K562 (cell line): ENCODE measurements around the gene MED12. TPM values are rescaled to one million over a fixed set of nuclear protein-coding genes. Genes with fewer than 3 reads are reported as not detected.

Experiments used
- ATAC-seq: fragments of 200-7000 bp; cut with Tn5 transposase; 3 replicates; pipeline ENCODE4 v1.9.1; 2020; ENCODE audit warnings: moderate library complexity
- BruUV-seq: library from RNA; stranded (reverse); fragments of 400-500 nt; replicated peaks from 2 replicates; lab custom pipeline; 2021; lab: Mats Ljungman, UMichigan
- CTCF ChIA-PET: fragments of 300-600 bp; formaldehyde crosslinking; extraction: SDS; loops from one replicate; lab custom pipeline; 2021; ENCODE audit warnings: low intra/inter-chr PET ratio; lab: Yijun Ruan, JAX
- POLR2A ChIA-PET: fragments of 300-600, 350-650 bp; sonication (Branson Sonifier 250); formaldehyde crosslinking; extraction: SDS; loops from one replicate; lab custom pipeline; 2021; ENCODE audit warnings: antibody characterized with exemption, inconsistent platforms; lab: Yijun Ruan, JAX
- DNase-seq, 4 experiments: peaks; one replicate each; pipeline versions ENCODE4 v3.0.0 to v3.0.0-alpha.2; 2011 to 2018; ENCODE audit warnings: low spot score in 3 of 4, mixed read lengths in 3 of 4; ENCODE audit errors: extremely low read depth in 1 of 4
- FAIRE-seq: peaks from 2 replicates; lab custom pipeline; 2011; peaks lifted over from hg19 to GRCh38; lab: Jason Lieb, UNC
- H2AFZ ChIP-seq: 2 replicates; pipeline ENCODE4 v1.6.0; 2011; ENCODE audit warnings: low read depth, low read length, control low read depth, inconsistent platforms
- H3K27ac ChIP-seq: fragments of 200-600 bp; 3 replicates; pipeline ENCODE4 v1.8.0; 2011; ENCODE audit warnings: low read depth, mild to moderate bottlenecking, control low read depth, inconsistent platforms, low read length, moderate library complexity, mixed read lengths; ENCODE audit errors: extremely low read depth
- H3K27me3 ChIP-seq, 2 experiments: fragments of 300-600 bp in 1 of 2; 2 replicates in 1 of 2; 3 replicates in 1 of 2; pipeline versions ENCODE4 v1.6.0 to v1.8.0; 2011; ENCODE audit warnings: inconsistent platforms in 2 of 2, low read length in 2 of 2, mild to moderate bottlenecking in 1 of 2, mixed read lengths in 1 of 2, moderate library complexity in 1 of 2; ENCODE audit not compliant: control insufficient read depth in 2 of 2, insufficient read depth in 2 of 2
- H3K36me3 ChIP-seq: fragments of 300-600 bp; 3 replicates; pipeline ENCODE4 v1.8.0; 2011; ENCODE audit warnings: mild to moderate bottlenecking, low read length, inconsistent platforms; ENCODE audit not compliant: control insufficient read depth, insufficient read depth
- H3K4me1 ChIP-seq, 2 experiments: fragments of 200-600 bp in 1 of 2; replicated peaks in 1 of 2; 2 replicates in 1 of 2; 3 replicates in 1 of 2; pipeline versions ENCODE4 v1.5.1 to v1.8.0; 2011; ENCODE audit warnings: inconsistent platforms in 2 of 2, low read length in 2 of 2, mild to moderate bottlenecking in 1 of 2, mixed read lengths in 1 of 2, moderate library complexity in 1 of 2; ENCODE audit not compliant: control insufficient read depth in 2 of 2, insufficient read depth in 2 of 2
- H3K4me2 ChIP-seq: 2 replicates; pipeline ENCODE4 v1.6.1; 2011; ENCODE audit warnings: low read length, control low read depth, inconsistent platforms, mixed read lengths; ENCODE audit not compliant: insufficient read depth
- H3K4me3 ChIP-seq: fragments of 200-600 bp; sonication (generic), shearing (Covaris generic); 2 replicates; pipeline ENCODE4 v1.5.1; 2016; ENCODE audit warnings: control low read depth, inconsistent platforms
- H3K79me2 ChIP-seq: fragments of 200-600 bp; 3 replicates; pipeline ENCODE4 v1.8.0; 2011; ENCODE audit warnings: low read length, inconsistent platforms; ENCODE audit not compliant: control insufficient read depth, insufficient read depth
- H3K9ac ChIP-seq, 2 experiments: 2 replicates each; pipeline versions ENCODE4 v1.6.0 to v1.6.1; 2011; ENCODE audit warnings: low read depth in 2 of 2, low read length in 2 of 2, control low read depth in 1 of 2, inconsistent platforms in 1 of 2, mild to moderate bottlenecking in 1 of 2, mixed read lengths in 1 of 2; ENCODE audit not compliant: insufficient read depth in 1 of 2
- H3K9me1 ChIP-seq: one replicate; pipeline ENCODE4 v1.6.0; 2011; ENCODE audit warnings: inconsistent platforms, mild to moderate bottlenecking, low read length, moderate library complexity; ENCODE audit not compliant: control insufficient read depth, insufficient read depth
- H3K9me3 ChIP-seq: replicated peaks from 2 replicates; pipeline ENCODE4 v1.5.1; 2011; ENCODE audit warnings: low read depth, low read length, inconsistent platforms; ENCODE audit not compliant: control insufficient read depth, insufficient read depth
- H4K20me1 ChIP-seq: replicated peaks from 2 replicates; pipeline ENCODE4 v1.6.1; 2011; ENCODE audit warnings: low read length, inconsistent platforms, mixed read lengths; ENCODE audit not compliant: control insufficient read depth, insufficient read depth
- ATF3 ChIP-seq, 2 experiments: fragments of 450-650 bp in 1 of 2; sonication (generic) in 1 of 2; formaldehyde crosslinking in 1 of 2; IDR thresholded peaks in 1 of 2; conservative IDR thresholded peaks in 1 of 2; 2 replicates each; pipeline versions ENCODE4 v1.6.1 to v1.8.1; 2016 to 2023; ENCODE audit warnings: mild to moderate bottlenecking in 2 of 2, moderate library complexity in 2 of 2, inconsistent platforms in 1 of 2, missing genetic modification reagents in 1 of 2
- CBX3 ChIP-seq, 2 experiments: IDR thresholded peaks; 1 replicate in 1 of 2; 2 replicates in 1 of 2; pipeline ENCODE4 v1.6.1; 2012; ENCODE audit warnings: inconsistent platforms in 2 of 2, low read length in 2 of 2, borderline replicate concordance in 1 of 2, control low read depth in 1 of 2
- CHAMP1 ChIP-seq: fragments of 450-650 bp; IDR thresholded peaks from 2 replicates; pipeline ENCODE4 v1.6.1; 2016; ENCODE audit warnings: mild to moderate bottlenecking
- DPF2 ChIP-seq: fragments of 450-650 bp; IDR thresholded peaks from 2 replicates; pipeline ENCODE4 v1.6.1; 2016
- HDAC1 ChIP-seq, 2 experiments: fragments of 450-650 bp; IDR thresholded peaks; 2 replicates each; pipeline ENCODE4 v1.6.1; 2016 to 2017; ENCODE audit warnings: inconsistent platforms in 1 of 2, mild to moderate bottlenecking in 1 of 2, moderate library complexity in 1 of 2
- HDGF ChIP-seq: fragments of 450-650 bp; IDR thresholded peaks from 2 replicates; pipeline ENCODE4 v1.6.1; 2016
- HMGN3 ChIP-seq: IDR thresholded peaks from 2 replicates; pipeline ENCODE4 v1.6.1; 2011; ENCODE audit warnings: borderline replicate concordance, low read depth, mild to moderate bottlenecking, mixed read lengths, low read length; ENCODE audit not compliant: insufficient read length; ENCODE audit errors: extremely low read depth
- NCOR1 ChIP-seq: fragments of 450-650 bp; IDR thresholded peaks from 2 replicates; pipeline ENCODE4 v1.6.1; 2016; ENCODE audit warnings: mild to moderate bottlenecking, moderate library complexity
- NRF1 ChIP-seq, 2 experiments: fragments of 450-650 bp; IDR thresholded peaks in 1 of 2; conservative IDR thresholded peaks in 1 of 2; 2 replicates each; pipeline ENCODE4 v1.6.1; 2014; ENCODE audit warnings: mild to moderate bottlenecking in 2 of 2
- SAFB ChIP-seq: fragments of 200-400 bp; formaldehyde crosslinking; IDR thresholded peaks from 2 replicates; pipeline ENCODE4 v1.6.1; 2017; ENCODE audit warnings: low read depth, low read length, borderline replicate concordance
- SFPQ ChIP-seq: fragments of 200-400 bp; formaldehyde crosslinking; IDR thresholded peaks from 2 replicates; pipeline ENCODE4 v1.6.1; 2017; ENCODE audit warnings: mild to moderate bottlenecking, low read depth, low read length, moderate library complexity
- SMARCC2 ChIP-seq: fragments of 450-650 bp; IDR thresholded peaks from 2 replicates; pipeline ENCODE4 v1.6.1; 2017; ENCODE audit warnings: antibody characterized with exemption, moderate library complexity, mild to moderate bottlenecking, low read depth
- THRA ChIP-seq: fragments of 450-650 bp; IDR thresholded peaks from 2 replicates; pipeline ENCODE4 v1.6.1; 2017; ENCODE audit warnings: mild to moderate bottlenecking, moderate library complexity
- TSC22D4 ChIP-seq: fragments of 450-650 bp; IDR thresholded peaks from 2 replicates; pipeline ENCODE4 v1.6.1; 2016; ENCODE audit warnings: missing genetic modification characterization, missing biosample characterization, control low read depth
- WGBS: fragments of 100-300 bp; shearing (Covaris generic); methylation state at CpG from one replicate; pipeline ENCODE4 v1.1.6; 2016; ENCODE audit warnings: low coverage, mixed read lengths; ENCODE audit not compliant: insufficient coverage; ENCODE audit errors: missing lambda C conversion rate; 5-methylcytosine and 5-hydroxymethylcytosine counted together
- in situ Hi-C: fragments of 300-500 bp; cut with MboI; formaldehyde crosslinking; loops from 4 replicates; pipeline ENCODE4 v1.15.0; 2018; ENCODE audit warnings: inconsistent platforms, mixed read lengths
- intact Hi-C: fragments of 100-400 bp; cut with micrococcal nuclease; formaldehyde crosslinking; loops from 2 replicates; pipeline ENCODE4 v1.14.2; 2022
- polyA plus RNA-seq, 8 experiments: library from polyadenylated mRNA; depleted of rRNA in 4 of 8; stranded (reverse) in 5 of 8; unstranded in 3 of 8; fragments of >200 nt; fragmentation: Nextera tagmentation in 2 of 8; fragmentation: Illumina TruSeq in 1 of 8; extraction: Ambion mirVana in 2 of 8; extraction: Trizol in 1 of 8; gene quantifications; 2 replicates each; pipeline versions ENCODE4 v1.2.1 to v1.2.3, GENCODE V29; 2011 to 2014; ENCODE audit warnings: inconsistent platforms in 1 of 8, missing spikeins in 1 of 8
- total RNA-seq, 7 experiments: library from RNA; depleted of rRNA in 6 of 7; stranded (reverse); fragments of >200 nt in 6 of 7; fragmentation: Illumina TruSeq in 2 of 7; extraction: Trizol in 2 of 7; gene quantifications; 2 replicates each; pipeline versions ENCODE4 v1.2.1 to v1.2.3, GENCODE V29; 2011 to 2021; ENCODE audit warnings: low replicate concordance in 1 of 7

MED12 gene
- total and polyA plus RNA-seq, 9 of the 15 experiments (the other 6 are each of a cell fraction or from before 2014, with no cell fraction given): 1.6 to 49.7 (median 8.6) TPM

GRCh38 chrX:71098951-71099506, 19.4 kb upstream of the MED12 start:
- CTCF ChIA-PET: interaction anchor here (0.6 kb wide), 2 partner anchors 28 to 295 kb away, joined by 3 read pairs; no protein-coding TSS in a partner anchor
- H3K36me3 ChIP-seq: peaks cover 3% of the 10 kb centered on the region; the same call in 1 of the 3 replicates
- H3K9me3 ChIP-seq: no peaks in the 10 kb centered on the region
- POLR2A ChIA-PET: interaction anchor here (0.6 kb wide), 1 partner anchor 51 kb away, joined by 4 read pairs; no protein-coding TSS in a partner anchor
- in situ Hi-C loops: loop anchor here (5.0 kb wide), 1 partner anchor 78 kb away; no protein-coding TSS in a partner anchor
- WGBS: 26% methylated on average over 4 of the region's 5 CpGs
- intact Hi-C loops: loop anchor here (1.0 kb wide), 3 partner anchors 30 to 99 kb away; no protein-coding TSS in a partner anchor
- H3K4me3 ChIP-seq: no peak overlapping the region
- no peak for FAIRE-seq
- H3K27ac ChIP-seq: no peak overlapping the region; the same call in 2 of the 3 replicates
- H3K4me1 ChIP-seq: peaks cover 41 to 42% of the 10 kb centered on the region in 2 experiments
- H3K27me3 ChIP-seq: no peaks in the 10 kb centered on the region
- no peak for ATAC-seq
- H2AFZ ChIP-seq: no peak overlapping the region
- peak overlapping the region in 1 of 2 experiments; percentile 15; a peak in 1 of 4 replicates for H3K9ac ChIP-seq
- no TSS peak for BruUV-seq
- H3K79me2 ChIP-seq: peaks cover 14% of the 10 kb centered on the region
- no peak overlapping the region for H3K4me2 ChIP-seq
- DNase-seq: no peak
- H3K9me1 ChIP-seq: no peaks in the 10 kb centered on the region
- no peaks in the 10 kb centered on the region for H4K20me1 ChIP-seq
- TF ChIP-seq THRA (no peak), CHAMP1 (no peak), NRF1 (conservative IDR thresholded peaks at IDR 0.05 in 1 of 2, IDR thresholded peaks at IDR 0.05 in 1 of 2) (no peak), TSC22D4 (tag) (no peak), ATF3 (IDR thresholded peaks at IDR 0.05) (no peak), ATF3 (CRISPR knock-in tag; conservative IDR thresholded peaks at IDR 0.05) (no peak), SFPQ (no peak), HMGN3 (no peak), SMARCC2 (no peak), HDGF (no peak), HDAC1 (IDR thresholded peaks at IDR 0.05) (no peak), DPF2 (no peak), SAFB (no peak), NCOR1 (no peak), CBX3 (IDR thresholded peaks at IDR 0.05; ENCODE audit: borderline replicate concordance in 1 of 2, low read length in 2 of 2) (no peak)
